ENCODE results near the gene FOLR3.

Gene FOLR3

DNA sequence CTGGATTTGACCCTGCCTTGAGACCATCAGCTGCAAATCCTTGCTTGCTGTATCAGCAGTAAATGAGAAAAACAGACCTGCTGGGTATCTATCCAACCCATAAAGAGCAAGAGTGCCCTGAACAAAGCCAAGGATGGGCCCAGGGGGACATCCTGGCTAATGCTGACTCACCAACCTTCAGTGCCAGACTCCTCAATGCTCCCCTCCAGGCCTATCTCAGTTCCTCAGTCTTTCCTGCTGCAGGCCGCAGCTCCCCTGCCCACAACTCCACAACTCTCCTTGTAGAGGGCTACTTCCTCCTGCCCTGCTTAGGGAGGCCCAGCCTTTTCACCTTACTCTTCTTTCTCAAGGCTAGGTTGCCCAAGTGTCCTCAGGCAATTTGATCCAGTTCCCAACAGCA is 35.1 kb upstream of the FOLR3 start:
- peak overlapping the region; percentile 95 for H3K27ac ChIP-seq
- H3K4me1 ChIP-seq (ENCODE audit: control insufficient read depth in 1 of 2, insufficient read depth in 1 of 2, low read depth in 1 of 2, low read length in 1 of 2), result peaks cover 57 to 66% of the 10 kb centered on the region in 2 experiments
- peaks cover 36% of the 10 kb centered on the region for H3K36me3 ChIP-seq
- no peaks in the 10 kb centered on the region for H3K9me3 ChIP-seq
- TF ChIP-seq, protein P1, sequence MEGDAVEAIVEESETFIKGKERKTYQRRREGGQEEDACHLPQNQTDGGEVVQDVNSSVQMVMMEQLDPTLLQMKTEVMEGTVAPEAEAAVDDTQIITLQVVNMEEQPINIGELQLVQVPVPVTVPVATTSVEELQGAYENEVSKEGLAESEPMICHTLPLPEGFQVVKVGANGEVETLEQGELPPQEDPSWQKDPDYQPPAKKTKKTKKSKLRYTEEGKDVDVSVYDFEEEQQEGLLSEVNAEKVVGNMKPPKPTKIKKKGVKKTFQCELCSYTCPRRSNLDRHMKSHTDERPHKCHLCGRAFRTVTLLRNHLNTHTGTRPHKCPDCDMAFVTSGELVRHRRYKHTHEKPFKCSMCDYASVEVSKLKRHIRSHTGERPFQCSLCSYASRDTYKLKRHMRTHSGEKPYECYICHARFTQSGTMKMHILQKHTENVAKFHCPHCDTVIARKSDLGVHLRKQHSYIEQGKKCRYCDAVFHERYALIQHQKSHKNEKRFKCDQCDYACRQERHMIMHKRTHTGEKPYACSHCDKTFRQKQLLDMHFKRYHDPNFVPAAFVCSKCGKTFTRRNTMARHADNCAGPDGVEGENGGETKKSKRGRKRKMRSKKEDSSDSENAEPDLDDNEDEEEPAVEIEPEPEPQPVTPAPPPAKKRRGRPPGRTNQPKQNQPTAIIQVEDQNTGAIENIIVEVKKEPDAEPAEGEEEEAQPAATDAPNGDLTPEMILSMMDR (IDR thresholded peaks at IDR 0.05), result no peak
- H3K27me3 ChIP-seq, result no peaks in the 10 kb centered on the region
- peak overlapping the region; percentile 24 to 78 for H3K4me3 ChIP-seq (ENCODE audit: low read depth in 1 of 2, low read length in 1 of 2)

DNA sequence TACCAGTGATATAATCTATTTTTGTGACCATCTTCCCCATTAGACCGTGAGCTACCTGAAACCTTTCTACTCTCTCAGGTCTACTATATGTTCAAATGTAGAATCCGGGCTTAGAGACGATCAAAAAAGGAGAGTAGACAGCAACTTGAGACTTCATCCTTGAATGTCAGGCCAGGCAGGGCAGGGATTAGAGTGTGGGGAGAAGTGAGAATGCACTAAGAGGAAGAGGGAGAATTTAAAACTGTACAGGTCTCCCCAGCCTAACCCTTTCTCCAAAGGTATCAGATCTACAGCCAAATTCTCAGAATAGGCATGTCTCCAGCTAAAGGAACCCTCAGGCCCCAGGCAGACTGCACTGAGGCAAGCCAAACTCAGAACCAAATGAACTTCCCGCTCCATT is 33.4 kb upstream of the FOLR3 start:
- Histone ChIP-seq H3K9me3 (no peaks in the 10 kb centered on the region), H3K36me3 (peaks cover 20% of the 10 kb centered on the region), H3K27me3 (no peaks in the 10 kb centered on the region), H3K4me1 (ENCODE audit: control insufficient read depth in 1 of 2, insufficient read depth in 1 of 2, low read depth in 1 of 2, low read length in 1 of 2) (peaks cover 57 to 65% of the 10 kb centered on the region in 2 experiments), H3K4me3 (ENCODE audit: low read depth in 1 of 2, low read length in 1 of 2) (peak overlapping the region; percentile 66 to 78), H3K27ac (peak overlapping the region; percentile 95)
- TF ChIP-seq, protein P1 (IDR thresholded peaks at IDR 0.05), result no peak

GRCh38 chr11:72102631-72102945 is 32.9 kb upstream of the FOLR3 start:
- Histone ChIP-seq H3K9me3 (no peaks in the 10 kb centered on the region), H3K27me3 (no peaks in the 10 kb centered on the region), H3K36me3 (peaks cover 16% of the 10 kb centered on the region), H3K4me3 (ENCODE audit: low read depth in 1 of 2, low read length in 1 of 2) (peak overlapping the region; percentile 66 to 78), H3K27ac (peak overlapping the region; percentile 95), H3K4me1 (ENCODE audit: control insufficient read depth in 1 of 2, insufficient read depth in 1 of 2, low read depth in 1 of 2, low read length in 1 of 2) (peaks cover 57 to 62% of the 10 kb centered on the region in 2 experiments)
- TF ChIP-seq, protein P1 (IDR thresholded peaks at IDR 0.05), result no peak

DNA sequence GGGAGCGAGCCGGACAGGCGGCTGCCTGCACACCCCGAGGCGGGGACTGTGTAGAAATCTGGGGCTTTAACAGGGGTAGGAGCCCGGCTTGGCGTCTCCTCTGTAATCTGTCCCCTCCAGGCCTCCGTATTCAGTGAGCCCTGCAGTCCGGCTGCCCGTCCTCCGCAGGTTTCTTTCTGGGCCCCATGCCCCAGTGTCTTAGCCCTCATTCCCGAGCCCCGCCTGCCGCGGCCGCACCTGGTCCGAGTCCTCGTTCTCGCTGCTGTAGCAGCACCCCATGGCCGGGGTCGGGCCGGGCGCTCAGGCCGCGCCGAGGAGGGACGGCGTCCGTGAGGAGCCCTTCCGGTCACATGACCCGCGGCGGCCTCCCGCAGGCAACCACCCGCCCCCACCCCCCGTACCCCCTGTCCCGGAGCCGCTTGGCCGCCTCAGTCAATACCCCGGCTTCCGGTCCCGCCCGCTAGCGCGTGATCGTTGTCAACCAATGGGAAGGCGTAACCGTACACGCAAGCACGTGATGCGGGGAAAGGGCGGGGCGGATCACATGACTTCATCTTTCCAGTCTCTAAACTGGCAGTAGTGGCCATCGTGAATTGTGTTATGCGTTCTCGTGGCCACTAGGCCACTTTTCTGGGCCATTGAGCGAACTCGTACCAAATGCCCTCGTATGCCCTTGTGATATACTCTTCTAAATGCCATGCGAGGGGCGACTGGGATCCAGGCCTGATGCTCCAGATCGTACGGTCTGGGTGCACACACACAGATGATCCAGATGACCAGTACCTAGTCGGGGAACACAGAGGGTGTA is 32.4 kb upstream of the FOLR3 start, which contains the start of gene LAMTOR1:
Gene LAMTOR1 (minus strand): TSS at position 352 of the 808 bp plus-strand sequence. CDS start 73 bp downstream, at position 279.
- peaks cover 10% of the 10 kb centered on the region for H3K36me3 ChIP-seq
- TF ChIP-seq, protein P1 (IDR thresholded peaks at IDR 0.05), result peak; percentile 97

GRCh38 chr11:72103754-72104167 is 31.8 kb upstream of the FOLR3 start:
- TF ChIP-seq, protein P1 (IDR thresholded peaks at IDR 0.05), result no peak
- peak overlapping the region; percentile 66 to 78 for H3K4me3 ChIP-seq (ENCODE audit: low read depth in 1 of 2, low read length in 1 of 2)
- H3K36me3 ChIP-seq, result peaks cover 4% of the 10 kb centered on the region
- peak overlapping the region; percentile 95 for H3K27ac ChIP-seq
- no peaks in the 10 kb centered on the region for H3K9me3 ChIP-seq
- H3K4me1 ChIP-seq (ENCODE audit: control insufficient read depth in 1 of 2, insufficient read depth in 1 of 2, low read depth in 1 of 2, low read length in 1 of 2), result peaks cover 50 to 51% of the 10 kb centered on the region in 2 experiments
- no peaks in the 10 kb centered on the region for H3K27me3 ChIP-seq

More for the DNA sequence above, 32.4 kb upstream of the FOLR3 start, which contains the start of gene LAMTOR1:
- Histone ChIP-seq H3K27ac (peak within 1 kb of the TSS; percentile 95), H3K9me3 (no peaks in the 10 kb centered on the region), H3K27me3 (no peaks in the 10 kb centered on the region), H3K4me3 (ENCODE audit: low read depth in 1 of 2, low read length in 1 of 2) (peak within 1 kb of the TSS; percentile 66 to 78), H3K4me1 (ENCODE audit: control insufficient read depth in 1 of 2, insufficient read depth in 1 of 2, low read depth in 1 of 2, low read length in 1 of 2) (peaks cover 56 to 57% of the 10 kb centered on the region in 2 experiments)

Measured in neutrophil (primary cell).